Colonic mucosa (tissue), 4 donors: Measurements from ENCODE around the gene CRACR2B. TPM values are rescaled to one million over a fixed set of nuclear protein-coding genes. Genes with fewer than 3 reads are reported as not detected.

Experiments used
- DNase-seq: peaks from one replicate; pipeline ENCODE4 v3.0.0-alpha.2; 2020
- H3K27ac ChIP-seq: fragments of 200-600 bp; one replicate; pipeline ENCODE4 v1.8.0; 2021
- H3K27me3 ChIP-seq: fragments of 200-600 bp; one replicate; pipeline ENCODE4 v1.8.0; 2021
- H3K36me3 ChIP-seq: fragments of 200-600 bp; one replicate; pipeline ENCODE4 v1.8.0; 2021
- H3K4me1 ChIP-seq: fragments of 200-600 bp; one replicate; pipeline ENCODE4 v1.8.0; 2021; ENCODE audit warnings: mild to moderate bottlenecking
- H3K4me3 ChIP-seq: fragments of 200-600 bp; one replicate; pipeline ENCODE4 v1.8.0; 2021
- H3K9ac ChIP-seq, 2 donors: one replicate each; pipeline ENCODE4 v1.7.0; 2013; ENCODE audit warnings: control low read depth in 2 of 2, low read depth in 2 of 2, low read length in 2 of 2
- H3K9me3 ChIP-seq: fragments of 200-600 bp; one replicate; pipeline ENCODE4 v1.8.0; 2021
- intact Hi-C: fragments of 100-400 bp; cut with DNase I; formaldehyde crosslinking; loops from one replicate; pipeline ENCODE4 v1.14.1; 2022
- total RNA-seq, 2 donors: library from RNA; stranded (reverse); fragmentation: NEBNext Ultra II Directional in 1 of 2; extraction: Animal tissue kit (Norgen Biotek cat#: 25700) in 1 of 2; gene quantifications; one replicate each; pipeline ENCODE4 v1.2.1, GENCODE V29; 2021
- TF ChIP-seq, protein P1 (sequence below): fragments of 200-600 bp; IDR thresholded peaks from one replicate; pipeline ENCODE4 v1.8.0; 2022; ENCODE audit warnings: antibody characterized with exemption, mild to moderate bottlenecking
- donor health status: healthy.
- donor health status: DM: no; HTN: no; CAD: no.
- donor health status: DM: no; HTN: no; CAD: no.

CRACR2B gene
- total RNA-seq, 2 donors from 2014 or later: 97.3 to 108 TPM

DNA sequence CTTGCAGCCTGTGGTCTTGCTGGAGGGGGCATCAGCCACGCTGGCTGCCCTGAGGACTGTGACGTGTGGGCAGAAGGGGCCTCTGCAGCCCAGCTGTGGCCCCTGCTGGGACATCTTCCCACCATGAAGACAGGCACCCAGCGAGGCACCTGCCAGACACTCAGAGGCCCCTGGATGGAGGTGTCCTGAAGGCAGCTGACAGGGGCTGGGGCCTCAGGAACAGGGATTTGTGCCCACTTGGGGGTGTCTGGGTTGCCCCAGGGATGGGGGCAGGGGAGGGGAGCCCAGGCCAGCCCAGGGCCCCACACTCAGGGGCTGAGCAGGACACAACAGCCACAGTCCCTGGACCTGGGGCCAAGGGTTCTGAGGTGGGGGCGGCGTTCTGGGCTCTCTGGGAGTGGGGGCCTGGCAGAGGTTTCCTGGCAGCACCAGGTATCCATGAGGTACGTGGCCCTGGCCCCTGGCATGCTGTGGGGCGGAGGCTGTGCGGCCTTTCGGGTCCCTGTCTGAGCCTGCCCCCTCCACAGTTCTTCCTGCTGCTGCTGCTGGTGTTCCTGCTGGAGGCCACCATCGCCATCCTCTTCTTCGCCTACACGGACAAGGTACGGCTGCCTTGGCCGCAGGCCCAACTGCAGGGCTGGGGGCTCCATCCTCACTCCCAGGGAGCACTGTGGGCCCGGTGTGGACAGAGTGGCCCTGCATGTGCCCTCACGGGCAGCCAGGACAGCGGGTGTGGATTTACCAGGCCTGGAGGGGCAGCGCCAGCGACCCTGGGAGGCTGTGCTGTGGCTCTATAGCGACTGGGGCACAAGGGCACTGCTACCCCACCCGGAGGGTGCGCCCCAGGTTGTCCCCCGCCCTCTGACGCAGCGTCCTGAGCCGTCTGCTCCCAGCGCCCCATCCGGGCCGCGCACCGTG is 36.5 kb downstream of the CRACR2B start:
- Histone ChIP-seq H3K4me3 (no peak overlapping the region), H3K4me1 (peaks cover 12% of the 10 kb centered on the region), H3K27me3 (peaks cover 21% of the 10 kb centered on the region), H3K27ac (no peak overlapping the region), H3K9me3 (no peaks in the 10 kb centered on the region), H3K9ac (no peak overlapping the region), H3K36me3 (no peaks in the 10 kb centered on the region)
- TF ChIP-seq, protein P1, sequence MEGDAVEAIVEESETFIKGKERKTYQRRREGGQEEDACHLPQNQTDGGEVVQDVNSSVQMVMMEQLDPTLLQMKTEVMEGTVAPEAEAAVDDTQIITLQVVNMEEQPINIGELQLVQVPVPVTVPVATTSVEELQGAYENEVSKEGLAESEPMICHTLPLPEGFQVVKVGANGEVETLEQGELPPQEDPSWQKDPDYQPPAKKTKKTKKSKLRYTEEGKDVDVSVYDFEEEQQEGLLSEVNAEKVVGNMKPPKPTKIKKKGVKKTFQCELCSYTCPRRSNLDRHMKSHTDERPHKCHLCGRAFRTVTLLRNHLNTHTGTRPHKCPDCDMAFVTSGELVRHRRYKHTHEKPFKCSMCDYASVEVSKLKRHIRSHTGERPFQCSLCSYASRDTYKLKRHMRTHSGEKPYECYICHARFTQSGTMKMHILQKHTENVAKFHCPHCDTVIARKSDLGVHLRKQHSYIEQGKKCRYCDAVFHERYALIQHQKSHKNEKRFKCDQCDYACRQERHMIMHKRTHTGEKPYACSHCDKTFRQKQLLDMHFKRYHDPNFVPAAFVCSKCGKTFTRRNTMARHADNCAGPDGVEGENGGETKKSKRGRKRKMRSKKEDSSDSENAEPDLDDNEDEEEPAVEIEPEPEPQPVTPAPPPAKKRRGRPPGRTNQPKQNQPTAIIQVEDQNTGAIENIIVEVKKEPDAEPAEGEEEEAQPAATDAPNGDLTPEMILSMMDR: no peak
- DNase-seq: no peak
- intact Hi-C loops: no loop called here

DNA sequence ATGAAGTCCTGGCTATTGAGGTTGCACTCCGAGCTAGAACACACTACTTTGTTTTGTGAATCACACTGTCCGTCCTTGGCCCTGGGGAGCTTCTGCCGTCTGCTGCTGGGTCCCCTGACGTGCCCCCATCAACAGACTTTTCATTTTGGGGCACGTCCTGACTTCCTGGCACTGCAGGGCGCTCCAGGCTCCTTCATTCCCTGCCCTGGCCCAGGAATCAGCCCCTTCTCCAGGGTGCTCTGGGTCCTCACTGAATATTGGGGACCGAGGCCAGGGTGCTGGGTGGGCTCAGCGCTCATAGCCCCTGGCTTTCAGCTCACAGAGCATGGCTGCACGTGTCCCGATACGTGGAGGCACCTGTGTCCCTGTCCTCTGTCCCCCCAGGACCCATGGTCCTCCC is 37.2 kb downstream of the CRACR2B start:
- no peak for DNase-seq
- intact Hi-C loops: no loop called here
- no peak overlapping the region for H3K4me3 ChIP-seq
- H3K36me3 ChIP-seq: no peaks in the 10 kb centered on the region
- no peak overlapping the region for H3K27ac ChIP-seq
- peaks cover 21% of the 10 kb centered on the region for H3K27me3 ChIP-seq
- H3K4me1 ChIP-seq: peaks cover 8% of the 10 kb centered on the region
- H3K9ac ChIP-seq: no peak overlapping the region
- TF ChIP-seq, protein P1: no peak
- no peaks in the 10 kb centered on the region for H3K9me3 ChIP-seq

DNA sequence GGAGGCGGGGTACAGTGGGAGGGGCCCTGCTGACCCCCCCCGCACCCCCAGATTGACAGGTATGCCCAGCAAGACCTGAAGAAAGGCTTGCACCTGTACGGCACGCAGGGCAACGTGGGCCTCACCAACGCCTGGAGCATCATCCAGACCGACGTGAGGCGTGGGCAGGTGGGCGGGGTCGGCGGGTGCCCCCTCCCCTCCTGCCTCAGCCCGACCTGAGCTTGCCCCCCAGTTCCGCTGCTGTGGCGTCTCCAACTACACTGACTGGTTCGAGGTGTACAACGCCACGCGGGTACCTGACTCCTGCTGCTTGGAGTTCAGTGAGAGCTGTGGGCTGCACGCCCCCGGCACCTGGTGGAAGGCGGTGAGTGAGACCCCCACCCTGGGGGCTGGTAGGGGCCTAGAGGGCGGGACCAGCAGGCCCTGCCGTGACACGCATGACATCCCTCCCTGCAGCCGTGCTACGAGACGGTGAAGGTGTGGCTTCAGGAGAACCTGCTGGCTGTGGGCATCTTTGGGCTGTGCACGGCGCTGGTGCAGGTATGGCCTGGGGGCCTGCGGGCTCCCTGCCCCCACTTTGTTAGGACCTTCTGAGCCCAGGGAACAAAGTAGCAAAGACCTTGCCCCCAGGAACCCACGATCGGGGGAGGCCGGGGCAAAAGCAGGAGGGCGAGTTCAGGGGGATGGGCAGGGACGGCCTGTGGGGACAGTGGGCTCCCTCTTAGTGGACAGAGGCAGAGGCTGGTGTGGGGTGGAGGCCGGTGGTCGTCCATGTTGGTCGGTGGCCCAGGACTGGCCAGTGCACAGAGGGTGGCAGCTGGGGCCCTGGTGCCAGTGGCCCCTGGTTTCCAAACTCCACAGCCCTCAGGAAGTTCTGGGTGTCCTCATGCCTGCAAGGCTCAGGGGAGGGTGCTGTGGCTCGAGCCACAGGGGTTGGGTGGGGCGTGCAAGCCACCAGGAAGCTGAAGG is 38.0 kb downstream of the CRACR2B start:
- no peak overlapping the region for H3K9ac ChIP-seq
- intact Hi-C loops: no loop called here
- H3K9me3 ChIP-seq: no peaks in the 10 kb centered on the region
- peaks cover 21% of the 10 kb centered on the region for H3K27me3 ChIP-seq
- DNase-seq: no peak
- no peak overlapping the region for H3K27ac ChIP-seq
- no peaks in the 10 kb centered on the region for H3K36me3 ChIP-seq
- no peak overlapping the region for H3K4me3 ChIP-seq
- TF ChIP-seq, protein P1: no peak
- H3K4me1 ChIP-seq: peaks cover 6% of the 10 kb centered on the region

DNA sequence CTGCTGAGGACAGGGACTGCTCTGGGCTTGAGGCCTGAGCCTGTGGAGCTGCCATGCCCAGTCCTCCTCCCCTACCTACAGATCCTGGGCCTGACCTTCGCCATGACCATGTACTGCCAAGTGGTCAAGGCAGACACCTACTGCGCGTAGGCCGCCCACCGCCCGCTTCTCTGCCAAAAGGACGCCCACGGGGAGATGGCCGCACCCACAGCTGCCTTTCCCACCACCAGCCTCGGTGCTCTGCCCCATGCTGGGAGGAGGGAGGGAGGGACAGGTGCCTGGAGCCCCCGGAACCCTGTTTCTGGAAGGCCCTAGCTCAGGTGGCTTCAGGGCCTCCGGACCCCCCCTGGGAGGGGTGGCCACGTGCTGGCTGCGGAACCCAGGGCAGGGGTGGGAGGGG is 38.8 kb downstream of the CRACR2B start:
- peaks cover 6% of the 10 kb centered on the region for H3K4me1 ChIP-seq
- no peaks in the 10 kb centered on the region for H3K9me3 ChIP-seq
- H3K4me3 ChIP-seq: no peak overlapping the region
- no peak overlapping the region for H3K9ac ChIP-seq
- peaks cover 21% of the 10 kb centered on the region for H3K27me3 ChIP-seq
- DNase-seq: no peak
- no peak overlapping the region for H3K27ac ChIP-seq
- intact Hi-C loops: no loop called here
- no peaks in the 10 kb centered on the region for H3K36me3 ChIP-seq
- TF ChIP-seq, protein P1: no peak

DNA sequence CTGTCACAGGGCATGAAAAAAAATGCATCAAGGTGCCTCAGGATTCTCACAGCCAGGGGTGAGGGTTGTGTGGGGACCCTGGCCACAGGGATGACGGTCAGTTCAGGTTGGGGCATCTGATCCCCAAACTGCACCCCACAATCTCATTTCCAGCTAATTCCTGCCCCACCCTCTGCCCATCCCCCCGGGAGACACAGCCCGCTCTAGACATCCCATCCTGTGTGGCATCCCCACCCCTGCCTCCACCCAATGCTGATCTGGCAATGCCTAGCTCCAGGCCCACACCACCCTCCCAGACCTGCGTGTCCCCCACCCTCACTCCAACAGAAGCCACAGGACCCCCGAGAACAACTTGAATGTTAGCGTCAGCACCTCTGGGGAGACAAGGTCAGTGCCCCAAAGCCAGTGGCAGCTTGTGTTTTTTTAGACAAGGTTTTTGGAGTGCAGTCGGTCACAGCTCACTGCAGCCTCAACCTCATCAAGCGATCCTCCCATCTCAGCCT is 40.2 kb downstream of the CRACR2B start:
- Histone ChIP-seq H3K9me3 (no peaks in the 10 kb centered on the region), H3K27me3 (peaks cover 7% of the 10 kb centered on the region), H3K36me3 (no peaks in the 10 kb centered on the region), H3K4me1 (no peaks in the 10 kb centered on the region), H3K9ac (no peak overlapping the region), H3K27ac (no peak overlapping the region), H3K4me3 (no peak overlapping the region)
- TF ChIP-seq, protein P1: no peak
- no peak for DNase-seq
- intact Hi-C loops: no loop called here
